NB4 (cell line): ENCODE results near the gene ZNF611.
A peak's percentile ranks its signal among the peaks of the same experiment; 100 is the strongest.
"Not testable (repeated sequence)": the region's sequence is repeated elsewhere in the genome, so short reads cannot be mapped to it uniquely, and the experiment has no call there.

Experiments
- DNase-seq: peaks from one replicate; pipeline ENCODE4 v3.0.0; 2010; ENCODE audit warnings: low read depth
- H3K4me3 ChIP-seq: one replicate; pipeline ENCODE4 v1.5.1; 2011; ENCODE audit warnings: mild to moderate bottlenecking, low read depth, low read length, moderate library complexity
- CTCF ChIP-seq: IDR thresholded peaks from one replicate; pipeline ENCODE4 v1.5.1; 2012; ENCODE audit warnings: low read depth, low read length
- MAX ChIP-seq: IDR thresholded peaks from 2 replicates; pipeline ENCODE4 v1.6.1; 2011; ENCODE audit warnings: low read depth, low read length
- MYC ChIP-seq: IDR thresholded peaks from 2 replicates; pipeline ENCODE4 v1.6.1; 2011; ENCODE audit warnings: low read depth, low read length
- POLR2A ChIP-seq: IDR thresholded peaks from 2 replicates; pipeline ENCODE4 v1.6.1; 2011; ENCODE audit warnings: mild to moderate bottlenecking; ENCODE audit not compliant: insufficient read length; ENCODE audit errors: extremely low read depth

The ZNF611 gene

GRCh38 chr19:52695996-52696395 lies 38.8 kb downstream of the ZNF611 start:
- TF ChIP-seq CTCF: no peak
- no peak for TF ChIP-seq MYC
- no peak for TF ChIP-seq MAX
- TF ChIP-seq POLR2A: no peak
- H3K4me3 ChIP-seq: no peak overlapping the region
- DNase-seq: no peak

- H3K4me3 ChIP-seq: no peak overlapping the region
- no peak for TF ChIP-seq MAX
- no peak for TF ChIP-seq MYC
- TF ChIP-seq CTCF: no peak
- no peak for TF ChIP-seq POLR2A
- DNase-seq: no peak
Observed at GRCh38 chr19:52694921-52695320, 39.9 kb downstream of the ZNF611 start.

- not testable (repeated sequence) for H3K4me3 ChIP-seq, DNase-seq
Observed at GRCh38 chr19:52694281-52694680, 40.6 kb downstream of the ZNF611 start.

GRCh38 chr19:52692431-52693008 lies 42.3 kb downstream of the ZNF611 start:
- no peak overlapping the region for H3K4me3 ChIP-seq
- no peak for TF ChIP-seq MAX
- no peak for TF ChIP-seq POLR2A
- no peak for TF ChIP-seq CTCF
- TF ChIP-seq MYC: no peak
- DNase-seq: no peak

- no peak for DNase-seq
- TF ChIP-seq MYC: no peak
- TF ChIP-seq MAX: no peak
- no peak for TF ChIP-seq POLR2A
- TF ChIP-seq CTCF: no peak
- H3K4me3 ChIP-seq: no peak overlapping the region
Observed at GRCh38 chr19:52691737-52692136, 43.1 kb downstream of the ZNF611 start.

GRCh38 chr19:52691215-52691610 lies 43.6 kb downstream of the ZNF611 start:
- DNase-seq: no peak
- TF ChIP-seq MYC (no peak), MAX (no peak), CTCF (no peak), POLR2A (no peak)
- peak overlapping the region; percentile 66 for H3K4me3 ChIP-seq
